ENCODE measurements around the gene CACNG7. TPM values are rescaled to one million over a fixed set of nuclear protein-coding genes. Genes with fewer than 3 reads are reported as not detected.

Gene CACNG7
- total RNA-seq, 1 experiment from 2014 or later = not detected

- H3K9me2 ChIP-seq (ENCODE audit: insufficient read depth) = no peaks in the 10 kb centered on the region
- H3K9ac ChIP-seq (ENCODE audit: low read length) = no peak overlapping the region
- ChIA-PET RAD21 (ENCODE audit: low non-redundant PET in 1 of 2, low total read pairs in 2 of 2, uncharacterized antibody in 2 of 2, unreplicated experiment in 2 of 2) (no interaction called here), CTCF (no interaction called here), POLR2A (interaction anchor here (1.3 kb wide), 1 partner anchor 16 kb away, joined by 3 read pairs; no protein-coding TSS in a partner anchor)
- H3K4me3 ChIP-seq (replicated peaks in 1 of 2; ENCODE audit: low read depth in 1 of 2, low read length in 2 of 2) = no peak overlapping the region
- TF ChIP-seq CBX3 (IDR thresholded peaks at IDR 0.05; ENCODE audit: low read depth) = no peak
- TF ChIP-seq ZNF274 (IDR thresholded peaks at IDR 0.05; ENCODE audit: low read depth, low read length) = no peak
- no peak for TF ChIP-seq CEBPB (IDR thresholded peaks at IDR 0.05; ENCODE audit: low read depth)
- no peak for TF ChIP-seq POLR2AphosphoS5 (IDR thresholded peaks at IDR 0.05; ENCODE audit: low read depth, low read length)
- TF ChIP-seq, protein P1, sequence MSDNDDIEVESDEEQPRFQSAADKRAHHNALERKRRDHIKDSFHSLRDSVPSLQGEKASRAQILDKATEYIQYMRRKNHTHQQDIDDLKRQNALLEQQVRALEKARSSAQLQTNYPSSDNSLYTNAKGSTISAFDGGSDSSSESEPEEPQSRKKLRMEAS (IDR thresholded peaks at IDR 0.05) = no peak
- no peak for TF ChIP-seq TCF7L2 (IDR thresholded peaks at IDR 0.05; ENCODE audit: borderline replicate concordance, extremely low read depth, insufficient read depth, insufficient read length)
- no peak for TF ChIP-seq SIN3A (IDR thresholded peaks at IDR 0.05; ENCODE audit: low read depth)
- no peak for TF ChIP-seq POLR2A (IDR thresholded peaks at IDR 0.05; ENCODE audit: borderline replicate concordance, extremely low read depth, insufficient read depth, insufficient read length)
- TF ChIP-seq EZH2phosphoT487 (IDR thresholded peaks at IDR 0.05; ENCODE audit: borderline replicate concordance) = no peak
- no peak for TF ChIP-seq REST (IDR thresholded peaks at IDR 0.05; ENCODE audit: low read depth)
- no peak for TF ChIP-seq EGR1 (IDR thresholded peaks at IDR 0.05; ENCODE audit: low read depth)
- no peak for TF ChIP-seq YY1 (IDR thresholded peaks at IDR 0.05; ENCODE audit: extremely low read depth, insufficient replicate concordance, low read depth, low read length)
- no peaks in the 10 kb centered on the region for H3K36me3 ChIP-seq (ENCODE audit: control insufficient read depth in 1 of 2, insufficient read depth in 2 of 2, low read length in 2 of 2)
- no peaks in the 10 kb centered on the region for H3K79me2 ChIP-seq (ENCODE audit: insufficient read depth, low read length)
- no peaks in the 10 kb centered on the region for H4K20me1 ChIP-seq (ENCODE audit: insufficient read depth)
- H3K27me3 ChIP-seq (ENCODE audit: insufficient read depth, low read length) = peaks cover 14% of the 10 kb centered on the region; the same call in 1 of the 2 replicates
- H3K9me3 ChIP-seq (ENCODE audit: control insufficient read depth in 1 of 2, insufficient read depth in 1 of 2, low read depth in 1 of 2, low read length in 2 of 2) = no peaks in the 10 kb centered on the region
- no TSS peak for BruUV-seq (replicated peaks)
- intact Hi-C loops (cut with micrococcal nuclease) = loop anchor here (5.0 kb wide), 1 partner anchor 117 kb away; no protein-coding TSS in a partner anchor
- ATAC-seq = no peak
- DNase-seq (ENCODE audit: low read depth, low spot score) = no peak
- H3K4me2 ChIP-seq (ENCODE audit: low read length) = no peak overlapping the region
- H3K27ac ChIP-seq (ENCODE audit: low read depth, low read length) = no peak overlapping the region
- H2AFZ ChIP-seq (ENCODE audit: low read depth, low read length, poor library complexity, severe bottlenecking) = no peak overlapping the region
- H3K4me1 ChIP-seq (ENCODE audit: control insufficient read depth in 1 of 2, insufficient read depth in 2 of 2, low read length in 2 of 2) = peaks cover 0 to 12% of the 10 kb centered on the region in 2 experiments; a peak in 2 of 4 replicates
These were observed 4.2 kb upstream of the CACNG7 start for GRCh38 chr19:53904909-53905308.

Data from HCT116 (cell line).